Activated naive CD8-positive, alpha-beta T cell treated with anti-CD3 and anti-CD28 coated beads, Interleukin-2, amount 10 ng/mL, durations not matched to agents 7 days and 5 days (primary cell): ENCODE measurements around the gene TJP3. TPM values are rescaled to one million over a fixed set of nuclear protein-coding genes. Genes with fewer than 3 reads are reported as not detected.
A peak's percentile ranks its signal among the peaks of the same experiment; 100 is the strongest.

ENCODE experiments used
- ATAC-seq: fragments of 150-1000 bp; cut with Tn5 transposase; one replicate; pipeline ENCODE4 v1.10.0; 2021; ENCODE audit warnings: low read depth, moderate library complexity
- POLR2A ChIA-PET: fragments of 350-600 bp; sonication (Branson Sonifier 250); formaldehyde crosslinking; loops from one replicate; lab custom pipeline; 2021; ENCODE audit warnings: antibody characterized with exemption; lab: Charles Lee
- DNase-seq: peaks from one replicate; pipeline ENCODE4 v3.0.0; 2021
- H3K27ac Mint-ChIP-seq: one replicate; pipeline ENCODE4 v1.8.0; 2022; ENCODE audit warnings: mild to moderate bottlenecking, mixed read lengths
- H3K27me3 Mint-ChIP-seq: one replicate; pipeline ENCODE4 v1.8.0; 2022; ENCODE audit warnings: mild to moderate bottlenecking, moderate library complexity, mixed read lengths
- H3K36me3 Mint-ChIP-seq: one replicate; pipeline ENCODE4 v1.8.0; 2021; ENCODE audit warnings: mild to moderate bottlenecking, mixed read lengths
- H3K4me1 Mint-ChIP-seq: one replicate; pipeline ENCODE4 v1.8.0; 2021; ENCODE audit warnings: mixed read lengths
- H3K4me3 Mint-ChIP-seq: one replicate; pipeline ENCODE4 v1.8.0; 2022; ENCODE audit warnings: mild to moderate bottlenecking, moderate library complexity, mixed read lengths
- H3K9me3 Mint-ChIP-seq: one replicate; pipeline ENCODE4 v1.8.0; 2021; ENCODE audit warnings: mixed read lengths
- total RNA-seq, 2 experiments: library from RNA; stranded (reverse); gene quantifications; one replicate each; pipeline ENCODE4 v1.2.3, GENCODE V29; 2021

TJP3 gene
- total RNA-seq, 2 experiments from 2014 or later = 5.2 to 7.6 TPM

- DNase-seq = no peak
- no peaks in the 10 kb centered on the region for H3K27me3 Mint-ChIP-seq
- ATAC-seq = no peak
- no peaks in the 10 kb centered on the region for H3K9me3 Mint-ChIP-seq
- H3K36me3 Mint-ChIP-seq = peaks cover 2% of the 10 kb centered on the region
- H3K4me1 Mint-ChIP-seq = peaks cover 4% of the 10 kb centered on the region
- H3K4me3 Mint-ChIP-seq = no peak overlapping the region
- no peak overlapping the region for H3K27ac Mint-ChIP-seq
- POLR2A ChIA-PET = no interaction called here
Observed at GRCh38 chr19:3678188-3678587, 30.0 kb upstream of the TJP3 start.

- Mint-ChIP-seq H3K27me3 (no peaks in the 10 kb centered on the region), H3K4me1 (peaks cover 4% of the 10 kb centered on the region), H3K27ac (no peak overlapping the region), H3K4me3 (no peak overlapping the region), H3K9me3 (peaks cover 1% of the 10 kb centered on the region), H3K36me3 (peaks cover 7% of the 10 kb centered on the region)
- ATAC-seq (no peak), DNase-seq (no peak)
- POLR2A ChIA-PET = no interaction called here
Observed at GRCh38 chr19:3679138-3679537, 29.0 kb upstream of the TJP3 start.

- ATAC-seq = no peak
- no peak overlapping the region for H3K27ac Mint-ChIP-seq
- peaks cover 4% of the 10 kb centered on the region for H3K4me1 Mint-ChIP-seq
- DNase-seq = no peak
- H3K4me3 Mint-ChIP-seq = no peak overlapping the region
- H3K27me3 Mint-ChIP-seq = no peaks in the 10 kb centered on the region
- H3K9me3 Mint-ChIP-seq = peaks cover 1% of the 10 kb centered on the region
- POLR2A ChIA-PET = no interaction called here
- H3K36me3 Mint-ChIP-seq = peaks cover 10% of the 10 kb centered on the region
Observed at GRCh38 chr19:3679581-3679980, 28.6 kb upstream of the TJP3 start.

- POLR2A ChIA-PET = no interaction called here
- no peak overlapping the region for H3K4me3 Mint-ChIP-seq
- no peak overlapping the region for H3K27ac Mint-ChIP-seq
- H3K27me3 Mint-ChIP-seq = no peaks in the 10 kb centered on the region
- DNase-seq = no peak
- ATAC-seq = no peak
- peaks cover 15% of the 10 kb centered on the region for H3K36me3 Mint-ChIP-seq
- peaks cover 1% of the 10 kb centered on the region for H3K9me3 Mint-ChIP-seq
- peaks cover 4% of the 10 kb centered on the region for H3K4me1 Mint-ChIP-seq
Observed at GRCh38 chr19:3680939-3681338, 27.2 kb upstream of the TJP3 start.

- ATAC-seq = no peak
- Mint-ChIP-seq H3K4me1 (peaks cover 4% of the 10 kb centered on the region), H3K27ac (no peak overlapping the region), H3K36me3 (peaks cover 15% of the 10 kb centered on the region), H3K4me3 (no peak overlapping the region), H3K27me3 (no peaks in the 10 kb centered on the region), H3K9me3 (peaks cover 1% of the 10 kb centered on the region)
- POLR2A ChIA-PET = no interaction called here
- DNase-seq = no peak
Observed at GRCh38 chr19:3682286-3682685, 25.9 kb upstream of the TJP3 start.

- DNase-seq (no peak), ATAC-seq (no peak)
- Mint-ChIP-seq H3K4me3 (no peak overlapping the region), H3K27me3 (no peaks in the 10 kb centered on the region), H3K36me3 (peaks cover 15% of the 10 kb centered on the region), H3K4me1 (peaks cover 5% of the 10 kb centered on the region), H3K9me3 (peaks cover 1% of the 10 kb centered on the region), H3K27ac (peak overlapping the region; percentile 21)
- POLR2A ChIA-PET = no interaction called here
Observed at GRCh38 chr19:3682741-3683404, 25.3 kb upstream of the TJP3 start.

- DNase-seq (no peak), ATAC-seq (no peak)
- Mint-ChIP-seq H3K27me3 (peaks cover 1% of the 10 kb centered on the region), H3K4me3 (no peak overlapping the region), H3K36me3 (peaks cover 16% of the 10 kb centered on the region), H3K27ac (no peak overlapping the region), H3K9me3 (peaks cover 1% of the 10 kb centered on the region), H3K4me1 (peaks cover 8% of the 10 kb centered on the region)
- POLR2A ChIA-PET = no interaction called here
Observed at GRCh38 chr19:3683405-3684053, 24.7 kb upstream of the TJP3 start.

GRCh38 chr19:3684054-3684816, 23.9 kb upstream of the TJP3 start:
- Mint-ChIP-seq H3K36me3 (peaks cover 16% of the 10 kb centered on the region), H3K4me3 (no peak overlapping the region), H3K4me1 (peaks cover 8% of the 10 kb centered on the region), H3K27me3 (peaks cover 1% of the 10 kb centered on the region), H3K9me3 (peaks cover 1% of the 10 kb centered on the region), H3K27ac (no peak overlapping the region)
- POLR2A ChIA-PET = no interaction called here
- ATAC-seq (no peak), DNase-seq (no peak)

GRCh38 chr19:3684817-3685410, 23.3 kb upstream of the TJP3 start:
- H3K4me3 Mint-ChIP-seq = no peak overlapping the region
- H3K4me1 Mint-ChIP-seq = peaks cover 12% of the 10 kb centered on the region
- H3K36me3 Mint-ChIP-seq = peaks cover 19% of the 10 kb centered on the region
- H3K9me3 Mint-ChIP-seq = peaks cover 1% of the 10 kb centered on the region
- POLR2A ChIA-PET = no interaction called here
- ATAC-seq = no peak
- H3K27ac Mint-ChIP-seq = no peak overlapping the region
- peaks cover 1% of the 10 kb centered on the region for H3K27me3 Mint-ChIP-seq
- DNase-seq = no peak

GRCh38 chr19:3687393-3687773, 20.8 kb upstream of the TJP3 start:
- POLR2A ChIA-PET = interaction anchor here (1.4 kb wide), 1 partner anchor 16 kb away, joined by 4 read pairs; no protein-coding TSS in a partner anchor
- Mint-ChIP-seq H3K4me1 (peaks cover 29% of the 10 kb centered on the region), H3K36me3 (peaks cover 25% of the 10 kb centered on the region)

GRCh38 chr19:3687774-3688706, 20.1 kb upstream of the TJP3 start:
- H3K4me1 Mint-ChIP-seq = peaks cover 32% of the 10 kb centered on the region
- POLR2A ChIA-PET = interaction anchor here (1.3 to 1.4 kb wide), 2 partner anchors 9 to 16 kb away, joined by 4 read pairs; no protein-coding TSS in a partner anchor
- peak; percentile 67 for DNase-seq

More at GRCh38 chr19:3687393-3687773, 20.8 kb upstream of the TJP3 start:
- H3K4me3 Mint-ChIP-seq = peak overlapping the region; percentile 75
- DNase-seq (no peak), ATAC-seq (no peak)
- peak overlapping the region; percentile 81 for H3K27ac Mint-ChIP-seq
- H3K9me3 Mint-ChIP-seq = peaks cover 3% of the 10 kb centered on the region
- peaks cover 1% of the 10 kb centered on the region for H3K27me3 Mint-ChIP-seq

GRCh38 chr19:3690551-3691371, 17.4 kb upstream of the TJP3 start:
- Mint-ChIP-seq H3K27me3 (peaks cover 1% of the 10 kb centered on the region), H3K9me3 (peaks cover 2% of the 10 kb centered on the region), H3K4me3 (peak overlapping the region; percentile 27), H3K36me3 (peaks cover 12% of the 10 kb centered on the region), H3K4me1 (peaks cover 32% of the 10 kb centered on the region), H3K27ac (peak overlapping the region; percentile 2)
- POLR2A ChIA-PET = interaction anchor here (0.9 to 1.0 kb wide), 2 partner anchors 9 to 19 kb away, joined by 4 read pairs; no protein-coding TSS in a partner anchor
- no peak for ATAC-seq
- DNase-seq = no peak

More at GRCh38 chr19:3687774-3688706, 20.1 kb upstream of the TJP3 start:
- peak overlapping the region; percentile 75 for H3K4me3 Mint-ChIP-seq
- peaks cover 3% of the 10 kb centered on the region for H3K9me3 Mint-ChIP-seq
- ATAC-seq = peak; percentile 81
- H3K27me3 Mint-ChIP-seq = peaks cover 1% of the 10 kb centered on the region
- H3K36me3 Mint-ChIP-seq = peaks cover 25% of the 10 kb centered on the region
- H3K27ac Mint-ChIP-seq = peak overlapping the region; percentile 81
